Epithelial cell of esophagus (primary cell): ENCODE data around the gene RAP1GAP.

ENCODE experiments used
- DNase-seq: peaks from one replicate; pipeline ENCODE4 v3.0.0; 2010; ENCODE audit warnings: low read depth
- H3K4me3 ChIP-seq: 2 replicates; pipeline ENCODE4 v1.5.1; 2011; ENCODE audit warnings: mild to moderate bottlenecking, low read length, control low read depth
- TF ChIP-seq, protein P1 (sequence below): IDR thresholded peaks from 2 replicates; pipeline ENCODE4 v1.5.1; 2011; ENCODE audit warnings: low read depth, mild to moderate bottlenecking, low read length, control low read depth, inconsistent platforms; ENCODE audit not compliant: insufficient read depth; ENCODE audit errors: missing control alignments

Gene RAP1GAP

DNA sequence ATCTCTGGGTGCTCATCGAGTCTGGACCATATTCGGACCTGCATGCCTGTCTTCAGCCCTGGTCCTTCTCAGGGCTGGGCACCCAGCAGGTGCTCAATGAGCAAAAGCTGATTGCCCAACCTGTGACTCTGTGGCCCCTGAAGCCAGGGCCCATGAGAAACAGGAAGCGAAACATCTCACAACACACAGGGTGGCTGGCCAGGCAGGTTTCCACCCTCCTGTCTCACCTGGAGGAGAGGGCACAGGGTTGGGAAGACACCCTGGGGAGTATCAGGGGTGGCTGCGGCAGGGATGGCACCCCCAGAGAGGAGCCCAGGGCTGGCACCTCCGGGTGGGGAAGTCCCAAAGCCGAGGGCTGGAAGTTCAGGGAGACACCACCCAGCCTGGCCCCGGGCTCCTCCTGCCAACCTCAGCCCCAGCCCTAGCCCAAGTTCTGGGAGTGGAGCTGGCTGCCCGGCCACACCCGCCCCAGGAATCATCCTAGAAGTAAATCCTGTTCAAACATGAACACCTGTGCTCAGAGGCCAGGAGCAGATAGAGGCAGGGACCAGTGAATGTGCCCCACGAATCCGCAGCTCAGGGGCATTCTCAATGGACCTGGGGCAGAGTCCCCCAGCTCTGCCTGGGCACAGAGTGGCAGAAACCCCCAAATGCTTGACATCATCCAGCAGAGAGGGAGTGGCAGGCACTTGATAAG, 54.6 kb downstream of the RAP1GAP start:
- no peak overlapping the region for H3K4me3 ChIP-seq
- TF ChIP-seq, protein P1, sequence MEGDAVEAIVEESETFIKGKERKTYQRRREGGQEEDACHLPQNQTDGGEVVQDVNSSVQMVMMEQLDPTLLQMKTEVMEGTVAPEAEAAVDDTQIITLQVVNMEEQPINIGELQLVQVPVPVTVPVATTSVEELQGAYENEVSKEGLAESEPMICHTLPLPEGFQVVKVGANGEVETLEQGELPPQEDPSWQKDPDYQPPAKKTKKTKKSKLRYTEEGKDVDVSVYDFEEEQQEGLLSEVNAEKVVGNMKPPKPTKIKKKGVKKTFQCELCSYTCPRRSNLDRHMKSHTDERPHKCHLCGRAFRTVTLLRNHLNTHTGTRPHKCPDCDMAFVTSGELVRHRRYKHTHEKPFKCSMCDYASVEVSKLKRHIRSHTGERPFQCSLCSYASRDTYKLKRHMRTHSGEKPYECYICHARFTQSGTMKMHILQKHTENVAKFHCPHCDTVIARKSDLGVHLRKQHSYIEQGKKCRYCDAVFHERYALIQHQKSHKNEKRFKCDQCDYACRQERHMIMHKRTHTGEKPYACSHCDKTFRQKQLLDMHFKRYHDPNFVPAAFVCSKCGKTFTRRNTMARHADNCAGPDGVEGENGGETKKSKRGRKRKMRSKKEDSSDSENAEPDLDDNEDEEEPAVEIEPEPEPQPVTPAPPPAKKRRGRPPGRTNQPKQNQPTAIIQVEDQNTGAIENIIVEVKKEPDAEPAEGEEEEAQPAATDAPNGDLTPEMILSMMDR = no peak
- peak; percentile 77 for DNase-seq

DNA sequence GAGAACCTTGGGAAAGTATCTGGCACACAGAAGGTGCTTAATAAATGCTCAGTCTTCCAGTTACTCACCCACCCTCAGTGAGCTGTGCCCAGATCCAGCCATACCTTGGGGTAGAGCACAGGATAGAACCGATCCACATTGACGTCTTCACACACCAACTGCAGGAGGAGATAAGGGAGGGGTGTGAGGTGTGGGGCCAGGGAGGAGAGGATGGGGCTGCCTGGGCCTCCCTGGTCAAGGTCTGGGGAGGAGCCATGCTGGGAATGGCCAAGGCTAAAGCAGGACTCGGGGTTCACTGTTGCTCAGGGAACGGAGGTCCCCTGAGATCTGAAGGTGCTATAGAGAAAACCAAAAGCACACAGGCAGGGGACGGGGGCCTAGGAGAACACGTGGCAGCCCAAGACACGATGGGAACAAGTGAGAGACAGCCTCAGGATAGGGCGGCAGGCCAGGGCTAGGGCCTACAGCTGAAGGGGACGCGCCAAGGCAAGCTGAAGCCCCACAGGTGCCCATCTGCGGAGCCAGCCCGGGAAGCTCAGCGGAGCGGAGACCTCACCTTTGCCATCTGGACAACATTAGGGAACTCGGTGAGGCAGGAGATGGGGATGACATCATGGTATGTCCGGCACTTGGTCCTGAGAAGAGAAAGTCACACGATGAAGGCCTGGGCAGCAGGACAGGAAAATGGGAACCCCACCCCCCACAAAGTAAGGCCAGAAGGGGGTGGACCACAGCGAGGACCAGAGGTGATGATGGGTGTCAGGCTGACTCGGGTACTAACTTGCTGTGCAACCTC, 55.9 kb downstream of the RAP1GAP start:
- DNase-seq = no peak
- no peak overlapping the region for H3K4me3 ChIP-seq
- TF ChIP-seq, protein P1 = no peak

DNA sequence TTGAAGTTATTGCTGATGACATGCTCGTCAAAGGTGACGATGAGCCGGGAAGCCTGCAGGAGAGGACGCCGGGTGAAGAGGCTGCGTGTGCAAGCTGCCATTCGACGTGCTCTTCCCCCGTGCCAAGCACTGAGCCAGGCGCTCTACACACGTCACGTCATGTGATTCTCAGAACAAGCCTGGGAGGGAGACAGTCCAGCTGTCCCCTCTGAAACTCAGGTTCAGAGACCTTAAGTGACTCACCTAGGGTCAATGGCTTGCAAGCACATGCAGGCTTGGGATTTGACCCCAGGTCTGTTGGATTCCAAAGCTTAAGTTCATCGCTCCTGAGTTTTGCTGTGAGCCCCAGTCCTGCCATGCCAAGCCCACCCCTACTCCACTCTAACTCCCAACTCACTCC, 57.1 kb downstream of the RAP1GAP start:
- DNase-seq = no peak
- TF ChIP-seq, protein P1 = no peak
- no peak overlapping the region for H3K4me3 ChIP-seq

DNA sequence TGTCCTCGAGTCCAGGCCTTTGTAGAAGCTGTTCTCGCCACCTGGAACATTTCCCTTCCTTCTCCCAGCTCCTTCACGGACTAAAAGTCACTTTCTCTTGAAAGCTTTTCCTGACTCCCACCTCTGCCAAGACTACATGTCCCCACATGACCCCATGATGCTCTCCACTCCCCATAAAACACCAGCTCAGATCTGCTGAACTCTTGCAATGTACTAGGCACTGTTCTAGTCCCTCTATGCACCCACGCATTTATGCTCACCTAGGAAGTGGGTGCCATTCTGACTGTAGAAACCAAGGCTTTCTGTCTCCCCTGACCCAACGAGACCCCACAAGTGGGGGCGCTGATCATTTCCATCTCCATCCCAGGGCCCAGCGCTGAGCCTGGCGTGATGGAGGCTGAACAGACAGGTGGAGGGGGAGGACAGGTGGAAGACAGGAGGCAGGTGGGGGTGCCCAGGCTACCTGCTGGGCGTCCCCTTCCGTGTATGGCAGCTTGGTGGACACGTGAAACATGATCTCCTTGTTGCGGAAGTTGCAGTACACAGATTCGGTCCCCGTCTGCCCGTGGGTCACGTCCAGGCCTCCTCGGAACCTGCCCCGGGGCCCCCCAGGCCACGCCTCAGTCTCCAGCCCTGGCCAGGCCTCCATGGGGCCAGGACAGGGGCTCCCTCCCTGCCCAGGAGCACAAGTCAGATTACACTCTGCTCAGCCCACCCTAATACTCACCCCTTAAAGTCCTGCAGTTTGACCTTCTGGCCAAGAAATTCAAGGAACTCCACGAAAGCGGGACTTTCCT, 58.0 kb downstream of the RAP1GAP start:
- no peak for DNase-seq
- TF ChIP-seq, protein P1 = no peak
- no peak overlapping the region for H3K4me3 ChIP-seq

DNA sequence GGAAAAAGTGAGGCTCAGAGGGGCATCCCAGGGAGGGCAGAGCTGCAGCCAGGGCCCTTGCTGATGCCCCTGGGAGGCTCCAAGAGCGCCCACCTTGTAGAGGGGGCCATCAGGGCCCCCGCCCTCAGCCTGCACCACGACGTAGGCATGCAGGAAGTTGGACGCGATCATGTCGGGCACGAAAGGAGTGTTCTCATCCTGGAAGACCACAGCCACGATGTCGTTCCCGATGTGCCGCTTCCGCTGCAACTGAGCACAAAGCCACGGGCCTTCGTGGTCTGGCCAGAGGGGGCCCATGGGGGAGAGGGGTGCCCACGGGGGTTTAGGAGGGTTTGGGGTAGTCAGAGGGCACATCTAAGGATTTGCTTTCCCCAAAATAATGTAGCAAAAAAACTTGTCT, 59.1 kb downstream of the RAP1GAP start:
- H3K4me3 ChIP-seq = no peak overlapping the region
- no peak for DNase-seq
- TF ChIP-seq, protein P1 = no peak

DNA sequence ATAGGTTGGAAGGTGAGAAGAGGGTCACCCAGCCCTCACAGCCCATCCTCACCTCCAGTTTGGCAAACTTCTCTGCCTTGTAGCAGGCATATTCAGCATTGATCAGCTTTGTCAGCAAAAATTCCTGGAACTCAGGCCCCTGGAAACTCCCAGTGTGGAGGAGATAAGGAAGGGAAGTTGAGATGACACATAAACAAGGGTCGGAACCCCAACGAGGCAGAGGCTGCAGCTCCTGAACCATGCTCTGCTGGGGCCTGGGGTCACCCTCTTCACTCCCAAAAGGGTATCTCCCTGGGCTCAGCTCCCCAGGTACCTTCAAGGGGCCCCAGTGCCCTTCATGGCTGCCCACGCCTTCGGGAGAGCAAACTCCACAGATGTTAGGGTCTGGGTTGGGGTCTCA, 60.4 kb downstream of the RAP1GAP start:
- H3K4me3 ChIP-seq = no peak overlapping the region
- DNase-seq = no peak
- TF ChIP-seq, protein P1 = no peak
